ENCODE measurements around the gene ARPC5.

The ARPC5 gene

DNA sequence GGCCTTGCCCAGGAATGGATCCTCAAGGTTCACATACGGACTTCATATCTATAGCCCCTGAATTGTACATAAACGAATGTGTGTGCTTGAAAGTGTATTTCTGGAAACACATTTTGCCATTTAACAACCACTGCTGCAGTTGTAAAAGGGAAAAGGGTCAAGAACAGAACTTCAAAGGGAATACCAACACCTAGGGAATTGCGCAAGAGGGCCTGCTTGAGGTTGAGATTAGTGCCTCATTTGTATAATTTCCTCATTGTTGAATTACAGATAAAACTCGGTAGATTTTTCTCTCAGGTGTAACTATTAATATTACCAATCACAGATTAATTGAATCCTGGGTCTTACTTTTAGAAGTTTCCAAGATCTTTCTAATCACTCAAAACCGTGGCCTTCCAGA lies 51.4 kb downstream of the ARPC5 start:
- no peak for ATAC-seq

DNA sequence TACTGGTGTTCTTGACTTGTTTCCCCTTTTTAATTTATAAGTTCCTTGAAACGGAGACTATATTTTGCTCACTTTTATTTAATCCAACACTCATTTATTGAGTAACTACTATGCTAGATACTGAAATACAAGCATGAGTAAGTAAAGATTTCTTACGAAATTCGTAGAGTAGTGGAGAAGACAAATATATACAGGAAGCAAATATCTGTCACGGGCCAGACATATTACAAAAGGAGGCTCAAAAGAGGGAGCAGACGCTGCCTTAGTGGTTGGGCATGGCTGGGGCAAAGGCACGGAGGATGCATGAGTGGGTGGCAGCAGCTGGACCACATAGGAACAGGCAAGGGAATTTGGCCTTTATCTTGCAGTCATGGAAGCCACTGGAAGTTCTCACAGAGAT lies 52.1 kb downstream of the ARPC5 start:
- ATAC-seq = no peak

DNA sequence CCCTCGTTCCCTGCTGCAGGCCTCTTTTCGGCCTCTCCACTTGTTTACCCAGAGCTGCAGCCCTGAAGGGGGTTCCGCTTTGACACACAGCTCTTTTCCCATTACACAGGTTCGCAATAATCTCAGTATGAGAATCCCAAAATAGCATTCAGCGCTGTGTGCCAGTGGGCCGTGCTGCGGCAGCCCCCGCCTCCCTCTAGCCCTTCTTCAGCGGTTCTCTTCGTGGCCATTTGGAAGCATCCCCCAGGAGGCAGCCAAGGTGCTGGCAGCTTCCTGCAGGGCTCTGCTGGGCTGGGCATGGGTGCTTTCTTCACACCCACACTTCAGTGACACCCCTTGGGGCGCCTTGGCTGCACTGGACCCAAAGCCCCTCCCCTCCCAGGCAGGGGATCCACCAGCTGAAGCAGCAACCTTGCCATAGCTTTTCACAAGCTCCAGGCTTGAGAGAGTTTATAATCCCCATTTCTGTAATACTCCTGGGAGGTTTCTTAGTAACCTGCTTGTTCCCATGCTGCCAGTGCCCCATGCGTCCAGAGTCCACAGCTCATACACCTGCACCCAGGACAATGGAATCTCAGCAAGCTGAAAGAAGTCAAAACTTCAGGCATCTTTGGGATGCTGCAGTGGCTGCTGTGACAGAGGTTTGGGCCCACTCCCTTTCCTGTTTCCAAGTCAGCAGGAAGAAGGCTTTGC lies 53.4 kb downstream of the ARPC5 start:
- ATAC-seq = no peak

- ATAC-seq = no peak
Measured at GRCh38 chr1:183580281-183580682, 55.3 kb downstream of the ARPC5 start.

DNA sequence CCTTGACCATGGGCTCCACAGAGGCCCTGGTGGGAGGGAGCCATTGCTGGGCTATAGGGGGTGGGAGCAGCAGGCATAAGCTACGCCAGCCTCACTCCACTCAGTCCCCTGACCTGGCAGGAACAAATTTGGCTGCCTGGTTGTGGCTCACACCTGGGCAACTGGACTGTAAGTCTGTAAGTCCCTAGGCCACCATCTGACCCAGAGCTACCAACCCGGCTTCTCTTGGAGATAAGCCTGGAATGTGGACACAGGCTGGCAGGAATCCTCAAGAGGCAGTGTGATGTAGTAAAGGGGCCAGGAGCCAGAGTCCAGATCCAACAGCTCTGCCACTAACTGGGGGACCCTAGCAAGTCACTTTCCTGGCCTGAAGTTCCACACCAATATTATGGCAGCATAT lies 56.7 kb downstream of the ARPC5 start:
- no peak for ATAC-seq

DNA sequence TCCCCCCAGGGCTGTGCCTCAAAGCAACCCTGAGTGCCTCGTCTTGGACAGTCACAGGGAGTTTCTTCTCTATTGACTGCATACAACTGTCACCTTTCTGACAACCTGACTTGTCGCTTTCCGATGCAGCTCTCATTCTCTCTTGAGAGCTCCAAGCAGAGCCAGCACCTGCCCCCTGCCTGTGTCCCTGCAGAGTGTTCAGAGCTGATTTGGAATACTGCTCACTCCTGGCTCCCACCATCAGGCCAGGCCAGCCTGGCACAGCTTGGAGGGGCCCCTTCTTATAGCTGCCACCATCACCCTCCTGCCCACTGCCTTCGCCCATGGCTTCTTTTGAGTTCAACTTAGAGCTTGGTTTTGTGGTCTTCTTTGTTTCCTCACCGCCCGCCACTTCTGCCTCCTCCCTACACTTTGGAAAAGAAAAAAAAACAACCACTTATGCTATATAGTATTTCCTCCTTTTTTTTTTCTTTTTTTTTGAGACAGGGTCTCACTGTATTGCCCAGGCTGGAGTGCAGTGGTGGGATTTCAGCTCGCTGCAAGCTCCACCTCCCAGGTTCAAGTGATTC lies 57.6 kb downstream of the ARPC5 start:
- ATAC-seq = no peak

GRCh38 chr1:183576537-183576936 lies 59.0 kb downstream of the ARPC5 start:
- no peak for ATAC-seq

DNA sequence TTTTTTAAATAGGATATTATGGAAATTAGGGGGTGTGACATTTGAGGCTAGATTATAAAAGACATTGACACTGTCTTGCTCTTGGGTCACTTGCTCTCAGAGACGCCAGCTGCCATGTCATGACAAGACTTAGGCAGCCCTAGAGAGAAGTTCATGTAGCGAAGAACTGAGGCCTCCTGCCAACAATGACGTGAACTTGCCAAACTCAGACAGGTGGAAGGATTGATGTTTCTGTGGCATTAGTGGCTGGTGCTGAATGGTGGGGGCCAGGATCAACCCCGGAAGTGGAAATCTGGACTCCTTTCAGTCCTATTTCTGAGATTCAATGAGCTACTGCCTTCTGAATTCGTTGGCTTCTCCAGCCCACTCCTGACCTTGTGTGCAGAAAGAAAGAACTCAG lies 60.0 kb downstream of the ARPC5 start:
- ATAC-seq = no peak

GRCh38 chr1:183572721-183573120 lies 62.9 kb downstream of the ARPC5 start:
- no peak for ATAC-seq

- ATAC-seq = no peak
Measured at GRCh38 chr1:183571678-183572268, 63.8 kb downstream of the ARPC5 start.

All from activated CD4-positive, CD25-positive, alpha-beta regulatory T cell treated with anti-CD3 and anti-CD28 coated beads, Interleukin-2, amount 50 U/mL, for 24 hours (primary cell).